ENCODE results near the gene KDM2A.

KDM2A gene

DNA sequence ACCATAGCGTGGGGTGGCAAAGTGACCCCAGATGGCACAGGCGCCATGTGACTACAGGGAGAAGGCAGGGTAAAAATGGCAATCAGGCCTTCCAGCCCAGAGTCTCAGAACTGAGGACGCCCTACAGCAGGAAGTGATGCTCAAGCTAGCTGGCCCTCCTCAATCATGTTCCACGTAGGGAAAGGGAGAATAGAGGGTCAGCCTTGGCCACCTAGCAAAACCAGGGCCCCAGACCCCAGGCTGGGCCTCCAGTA is 169.1 kb downstream of the KDM2A start:
- no peak for DNase-seq

DNA sequence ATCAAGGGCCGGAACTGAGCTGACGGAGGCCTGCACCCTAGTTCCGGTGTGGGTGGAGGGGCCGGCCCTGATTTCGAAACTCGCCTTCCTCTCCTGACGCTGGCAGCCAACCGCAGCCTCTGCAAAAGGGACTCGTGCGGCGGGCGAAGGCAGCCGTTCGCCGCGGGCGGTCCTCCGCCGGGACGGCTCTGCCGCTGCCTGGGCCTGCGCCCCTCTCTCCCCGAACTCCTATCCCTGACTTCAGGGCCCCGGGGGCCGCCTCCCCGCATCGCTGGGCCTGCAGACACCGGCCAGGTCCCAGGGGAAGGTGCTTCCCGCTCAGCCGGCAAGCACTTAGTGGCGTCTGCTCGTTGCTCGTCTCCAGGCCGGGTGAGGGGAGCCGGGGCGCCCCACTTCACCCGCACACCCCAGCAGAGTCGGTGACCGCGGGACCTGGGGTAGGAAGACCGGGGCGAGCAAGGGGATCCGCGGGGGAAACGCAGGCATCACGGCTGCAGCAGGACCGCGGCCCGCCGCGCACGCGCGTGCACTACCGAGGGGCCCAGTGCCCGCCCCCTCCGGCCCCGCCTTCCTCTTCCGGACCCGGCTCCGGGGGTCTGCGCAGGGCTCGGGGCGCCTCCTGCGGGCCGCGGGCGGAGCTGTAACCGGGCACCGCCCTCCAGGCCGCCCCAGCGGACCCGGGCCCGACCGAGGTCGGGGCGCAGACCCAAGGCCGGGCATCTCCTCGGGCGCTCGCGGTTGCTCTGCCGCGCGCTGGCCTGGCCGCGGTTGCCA is 169.6 kb downstream of the KDM2A start:
- peak; percentile 80 for DNase-seq

DNA sequence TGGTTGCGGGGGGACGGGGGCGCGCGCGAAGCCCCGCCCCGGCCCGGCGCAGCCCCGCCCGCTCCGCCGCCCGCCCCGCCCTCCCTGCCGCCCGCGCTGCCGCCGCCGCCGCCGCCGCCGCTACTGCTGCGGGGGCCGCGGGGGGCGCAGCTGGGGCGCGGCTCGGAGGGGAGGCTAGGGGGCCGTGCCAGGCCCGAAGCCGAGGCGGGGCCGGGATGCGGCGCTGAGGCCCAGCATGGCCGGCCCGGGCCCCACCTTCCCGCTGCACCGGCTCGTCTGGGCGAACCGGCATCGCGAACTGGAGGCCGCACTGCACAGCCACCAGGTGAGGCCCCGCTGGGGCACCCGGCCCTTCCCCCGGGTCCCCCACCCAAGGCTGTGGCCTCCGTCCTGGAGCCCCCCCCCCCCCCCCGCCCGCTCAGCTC is 170.2 kb downstream of the KDM2A start, which contains the start of gene ANKRD13D:
Gene ANKRD13D, plus strand, starts transcription at position 78 of the 425 bp plus-strand sequence. Its CDS starts 158 bp downstream, at position 236.
- no peak for DNase-seq

DNA sequence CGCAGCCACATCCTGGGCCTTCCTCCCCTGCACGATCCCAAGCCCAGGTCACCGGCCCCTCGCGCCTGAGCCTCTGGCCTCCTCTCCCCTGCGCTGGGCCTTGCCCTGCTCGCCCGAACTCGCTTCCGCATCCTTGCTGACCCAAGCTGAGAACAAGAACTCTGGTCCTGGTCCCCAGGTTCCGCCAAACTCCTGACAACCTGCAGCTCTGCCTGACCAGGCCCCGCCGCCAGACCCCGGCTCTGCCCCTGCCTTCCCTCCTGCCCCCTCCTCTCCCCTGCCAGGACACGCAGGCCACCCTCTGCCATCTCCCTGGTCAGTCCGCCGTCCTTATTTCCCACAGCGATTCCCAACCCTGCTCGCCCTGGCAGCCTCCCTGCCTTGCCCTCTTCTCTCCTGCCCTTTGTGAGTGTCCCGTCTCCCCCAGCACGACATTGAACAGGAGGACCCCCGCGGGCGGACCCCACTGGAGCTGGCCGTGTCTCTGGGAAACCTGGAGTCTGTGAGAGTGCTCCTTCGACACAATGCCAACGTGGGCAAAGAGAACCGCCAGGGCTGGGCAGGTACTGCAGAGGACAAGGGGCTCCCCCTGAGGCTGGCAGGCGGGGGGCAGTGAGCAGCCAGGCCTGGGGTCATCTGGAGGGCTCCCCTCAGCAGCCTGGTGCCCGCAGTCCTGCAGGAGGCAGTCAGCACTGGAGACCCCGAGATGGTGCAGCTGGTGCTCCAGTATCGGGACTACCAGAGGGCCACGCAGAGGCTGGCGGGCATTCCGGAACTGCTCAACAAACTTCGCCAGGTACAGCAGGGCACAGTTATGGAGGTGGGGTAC is 170.8 kb downstream of the KDM2A start:
- DNase-seq: no peak

DNA sequence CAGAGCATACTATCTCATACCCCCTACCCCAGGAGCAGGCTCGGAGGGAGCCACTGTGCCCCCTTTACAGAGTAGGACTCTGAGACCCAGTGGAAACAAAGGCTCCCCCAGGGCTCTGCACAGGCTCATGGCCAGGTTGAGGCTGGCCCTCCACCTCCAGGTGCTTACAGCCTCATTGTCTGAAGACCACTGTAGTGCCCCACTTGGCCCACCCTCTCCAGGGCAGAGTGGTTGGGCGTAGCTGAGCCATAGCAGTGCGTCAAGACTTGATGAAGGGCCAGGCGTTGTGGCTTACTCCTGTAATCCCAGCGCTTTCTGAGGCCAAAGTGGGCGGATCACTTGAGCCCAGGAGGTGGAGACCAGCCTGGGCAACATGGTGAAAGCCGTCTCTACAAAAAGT is 171.7 kb downstream of the KDM2A start:
- no peak for DNase-seq

DNA sequence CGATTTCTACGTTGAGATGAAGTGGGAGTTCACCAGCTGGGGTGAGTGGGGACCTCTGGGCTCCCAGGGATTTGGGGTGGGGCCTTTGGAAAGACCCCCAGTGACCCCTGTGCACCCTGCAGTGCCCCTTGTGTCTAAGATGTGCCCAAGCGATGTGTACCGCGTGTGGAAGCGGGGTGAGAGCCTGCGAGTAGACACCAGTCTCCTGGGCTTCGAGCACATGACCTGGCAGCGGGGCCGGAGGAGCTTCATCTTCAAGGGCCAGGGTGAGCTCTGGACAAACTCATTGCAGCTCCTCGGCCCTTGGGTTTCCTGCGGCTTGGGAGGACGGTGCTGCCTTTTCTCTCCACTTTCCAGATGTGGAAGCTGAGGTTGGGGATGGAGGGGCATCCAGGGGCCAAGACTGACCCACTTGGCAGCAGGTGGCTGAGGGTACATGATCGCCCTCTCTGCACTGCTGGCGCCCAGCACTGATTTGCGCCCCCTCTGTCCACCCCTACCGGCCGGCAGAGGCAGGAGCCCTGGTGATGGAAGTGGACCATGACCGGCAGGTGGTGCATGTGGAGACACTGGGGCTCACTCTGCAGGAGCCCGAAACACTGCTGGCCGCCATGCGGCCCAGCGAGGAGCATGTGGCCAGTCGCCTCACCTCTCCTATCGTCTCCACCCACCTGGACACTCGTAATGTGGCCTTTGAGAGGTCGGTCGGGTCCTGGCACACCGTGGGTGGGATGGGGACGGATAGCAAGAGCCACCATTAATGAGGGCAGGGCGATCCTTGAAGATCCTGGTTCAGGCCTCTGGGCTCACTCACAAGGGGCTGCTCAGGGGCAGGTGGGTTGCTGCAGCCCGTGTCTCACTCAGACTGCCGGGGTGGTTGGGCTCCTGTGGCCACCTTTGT is 172.7 kb downstream of the KDM2A start:
- no peak for DNase-seq

DNA sequence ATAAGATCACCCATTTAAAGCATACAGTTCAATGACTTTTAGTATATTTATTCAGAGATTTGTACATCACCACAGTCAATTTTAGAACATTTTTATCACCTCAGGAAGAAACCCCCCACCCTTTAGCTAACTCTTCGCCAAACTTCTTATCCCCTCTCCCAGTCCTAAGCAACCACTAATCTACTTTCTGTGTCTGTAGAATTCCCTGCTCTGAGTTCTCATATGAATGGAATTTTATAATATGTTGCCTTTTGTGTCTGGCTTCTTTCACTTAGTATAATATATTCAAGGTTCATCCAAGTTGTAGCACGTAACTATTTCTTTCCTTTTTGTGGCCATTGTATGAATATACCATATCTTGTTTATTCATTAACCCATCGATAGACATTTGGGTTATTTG is 173.6 kb downstream of the KDM2A start:
- no peak for DNase-seq

DNA sequence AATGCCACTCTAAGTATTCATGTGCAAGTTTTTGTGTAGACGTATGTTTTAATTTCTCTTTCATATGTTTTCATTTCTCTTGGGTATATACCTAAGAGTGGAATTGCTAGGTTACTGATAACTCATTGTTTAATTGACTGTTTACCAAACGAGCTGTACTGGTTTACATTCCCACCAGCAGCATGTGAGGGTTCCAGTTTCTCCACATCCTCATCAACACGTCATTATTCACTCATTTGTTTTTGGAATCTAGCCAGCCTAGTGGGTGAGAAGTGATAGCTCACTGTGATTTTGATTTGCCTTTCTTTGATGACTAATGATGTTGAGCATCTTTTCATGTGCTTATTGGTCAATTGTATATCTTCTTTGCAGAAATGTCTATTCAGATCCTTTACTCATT is 174.0 kb downstream of the KDM2A start:
- no peak for DNase-seq

DNA sequence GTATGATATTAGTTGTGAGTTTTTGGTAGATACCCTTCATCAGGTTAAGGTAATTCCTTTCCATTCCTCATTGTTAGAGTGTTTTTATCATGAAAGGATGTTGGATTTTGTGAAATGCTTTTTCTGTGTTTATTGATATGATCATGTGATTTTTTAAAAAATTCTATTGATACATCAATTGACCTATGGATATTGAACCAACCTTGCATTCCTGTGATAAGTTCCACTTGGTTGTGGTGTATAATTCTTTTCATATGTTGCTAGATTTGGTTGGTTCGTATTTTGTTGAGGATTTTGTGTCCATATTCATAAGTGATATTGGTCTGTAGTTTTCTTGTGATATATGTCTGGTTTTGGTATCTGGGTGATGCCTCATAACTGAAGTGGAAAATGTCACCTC is 176.8 kb downstream of the KDM2A start:
- DNase-seq: no peak

DNA sequence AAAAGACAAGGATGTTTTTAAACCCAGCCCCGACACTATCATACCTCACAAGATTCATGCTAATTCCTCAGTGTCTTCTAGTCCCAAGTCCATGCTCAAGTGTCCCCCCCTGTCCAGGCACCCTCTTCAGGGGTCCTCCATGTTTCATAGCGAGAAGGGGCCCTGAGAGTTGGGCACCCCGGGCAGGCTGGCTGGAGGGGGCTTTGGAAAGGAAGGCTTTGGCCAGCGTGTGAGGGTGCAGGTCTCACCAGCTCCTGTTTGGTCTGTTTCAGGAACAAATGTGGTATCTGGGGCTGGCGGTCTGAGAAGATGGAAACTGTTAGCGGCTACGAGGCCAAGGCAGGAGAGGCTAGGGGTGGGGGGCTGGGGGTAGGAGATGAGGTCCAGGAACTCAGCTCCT is 179.7 kb downstream of the KDM2A start:
- DNase-seq: no peak

DNA sequence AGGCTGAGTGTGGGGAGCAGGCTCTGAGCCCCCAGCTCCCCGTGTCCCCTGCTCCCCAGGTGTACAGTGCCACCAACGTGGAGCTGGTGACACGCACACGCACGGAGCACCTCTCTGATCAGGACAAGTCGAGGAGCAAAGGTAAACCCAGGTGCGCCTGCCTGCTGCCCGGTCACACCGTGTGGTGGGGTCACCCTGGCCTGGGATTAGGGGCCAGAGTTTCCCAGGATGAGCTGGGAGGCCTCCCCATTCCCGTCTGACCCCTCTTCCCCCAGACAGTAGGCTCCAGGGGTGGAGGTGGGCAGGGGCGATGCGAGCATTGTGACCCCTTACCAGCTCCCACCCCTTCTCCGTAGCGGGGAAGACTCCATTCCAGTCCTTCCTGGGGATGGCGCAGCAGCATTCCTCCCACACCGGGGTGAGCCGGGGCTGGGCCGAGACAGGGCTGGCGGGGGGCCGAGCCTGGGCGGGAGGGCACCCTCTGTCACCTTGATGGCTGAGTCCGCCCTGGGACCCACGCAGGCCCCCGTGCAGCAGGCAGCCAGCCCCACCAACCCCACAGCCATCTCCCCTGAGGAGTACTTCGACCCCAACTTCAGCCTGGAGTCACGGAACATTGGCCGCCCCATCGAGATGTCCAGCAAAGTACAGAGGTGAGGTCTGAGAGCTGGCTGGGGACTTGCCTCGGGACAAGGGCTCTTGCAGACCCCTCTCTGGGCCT is 180.6 kb downstream of the KDM2A start:
- DNase-seq: no peak

DNA sequence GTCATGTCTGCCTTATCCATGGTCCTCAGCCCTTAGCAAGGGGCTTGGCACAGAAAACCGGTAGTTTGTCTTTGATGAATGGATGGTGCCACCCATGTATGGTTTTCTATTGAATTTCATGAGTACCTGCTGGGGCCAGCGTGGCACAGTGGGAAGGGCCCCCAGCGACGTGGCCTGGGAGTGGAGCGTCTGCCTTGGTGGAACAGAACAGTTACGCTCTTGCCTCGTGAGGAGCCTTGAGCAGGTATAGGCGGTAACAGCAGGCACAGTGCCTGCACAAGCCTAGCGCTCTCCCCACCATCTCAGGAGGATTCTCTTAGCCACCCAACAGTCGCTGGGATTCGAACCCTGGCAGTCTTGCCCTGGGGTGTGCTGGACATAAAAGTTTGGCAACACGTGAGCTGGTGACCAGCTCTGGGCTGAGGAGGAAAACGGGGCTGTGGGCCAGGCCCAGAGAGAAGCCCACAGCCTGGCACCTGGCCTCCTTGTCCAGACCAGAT is 181.2 kb downstream of the KDM2A start:
- no peak for DNase-seq

DNA sequence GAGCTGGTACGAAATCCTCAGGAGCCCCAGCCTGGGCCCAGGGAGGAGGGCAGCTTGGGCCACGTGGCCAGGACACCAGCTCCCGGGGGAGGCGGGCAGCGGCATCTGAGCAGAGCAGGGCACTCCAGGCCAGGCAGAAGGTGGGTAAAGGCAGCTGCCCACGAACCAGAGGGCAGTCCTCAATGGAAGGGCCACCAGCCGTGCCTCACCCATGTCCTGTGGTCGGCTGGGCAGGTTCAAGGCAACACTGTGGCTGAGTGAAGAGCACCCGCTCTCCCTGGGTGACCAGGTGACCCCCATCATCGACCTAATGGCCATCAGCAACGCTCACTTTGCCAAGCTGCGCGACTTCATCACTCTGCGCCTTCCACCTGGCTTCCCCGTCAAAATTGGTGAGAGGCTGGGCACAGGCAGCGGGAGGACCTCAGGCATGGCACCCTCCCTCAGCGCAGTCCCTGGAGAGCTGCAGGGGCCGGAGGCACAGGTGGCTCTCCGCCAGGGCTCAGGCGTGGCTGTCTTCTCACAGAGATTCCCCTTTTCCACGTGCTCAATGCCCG is 181.8 kb downstream of the KDM2A start:
- no peak for DNase-seq

DNA sequence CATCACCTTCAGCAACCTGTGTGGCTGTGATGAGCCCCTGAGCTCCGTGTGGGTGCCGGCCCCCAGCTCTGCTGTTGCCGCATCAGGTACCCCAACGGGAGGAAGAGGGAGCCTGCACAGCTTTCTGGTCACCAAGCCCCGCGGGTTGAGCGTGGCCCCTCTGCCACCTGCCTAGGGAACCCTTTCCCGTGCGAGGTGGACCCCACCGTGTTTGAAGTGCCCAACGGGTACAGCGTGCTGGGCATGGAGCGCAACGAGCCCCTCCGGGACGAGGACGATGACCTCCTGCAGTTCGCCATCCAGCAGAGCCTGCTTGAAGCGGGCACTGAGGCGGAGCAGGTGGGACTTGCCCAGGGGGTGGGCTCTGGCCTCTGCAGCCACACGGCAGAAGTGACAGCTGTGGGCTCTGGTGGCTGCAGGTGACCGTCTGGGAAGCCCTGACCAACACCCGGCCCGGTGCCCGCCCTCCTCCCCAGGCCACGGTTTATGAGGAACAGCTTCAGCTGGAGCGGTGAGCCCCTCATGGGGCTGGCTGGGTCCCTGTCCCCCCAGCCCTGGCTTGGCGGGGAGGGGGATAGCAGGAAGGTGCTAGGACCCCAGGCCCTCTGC is 182.4 kb downstream of the KDM2A start:
- no peak for DNase-seq

DNA sequence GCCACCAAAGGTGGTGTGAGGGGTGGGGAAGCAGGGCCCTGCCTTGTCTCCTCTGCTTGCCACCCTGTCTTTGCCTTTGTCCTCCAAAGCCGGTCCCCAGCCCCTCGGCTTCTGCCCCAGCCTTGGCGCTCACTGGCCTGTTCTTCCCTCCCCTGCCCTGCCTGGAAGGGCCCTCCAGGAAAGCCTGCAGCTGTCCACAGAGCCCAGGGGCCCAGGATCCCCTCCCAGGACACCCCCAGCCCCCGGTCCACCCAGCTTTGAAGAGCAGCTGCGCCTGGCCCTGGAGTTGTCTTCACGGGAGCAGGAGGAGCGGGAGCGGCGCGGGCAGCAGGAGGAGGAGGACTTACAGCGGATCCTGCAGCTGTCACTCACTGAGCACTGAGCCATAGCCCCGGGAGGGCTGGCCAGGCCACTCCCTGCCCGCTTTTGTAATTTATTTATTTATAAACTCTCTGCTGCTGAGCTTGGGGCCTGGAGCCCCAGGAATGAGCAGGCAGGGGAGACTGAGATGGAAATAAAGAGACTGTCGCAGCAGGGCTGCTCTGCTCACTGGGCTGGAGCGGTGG is 183.0 kb downstream of the KDM2A start:
- no peak for DNase-seq

DNA sequence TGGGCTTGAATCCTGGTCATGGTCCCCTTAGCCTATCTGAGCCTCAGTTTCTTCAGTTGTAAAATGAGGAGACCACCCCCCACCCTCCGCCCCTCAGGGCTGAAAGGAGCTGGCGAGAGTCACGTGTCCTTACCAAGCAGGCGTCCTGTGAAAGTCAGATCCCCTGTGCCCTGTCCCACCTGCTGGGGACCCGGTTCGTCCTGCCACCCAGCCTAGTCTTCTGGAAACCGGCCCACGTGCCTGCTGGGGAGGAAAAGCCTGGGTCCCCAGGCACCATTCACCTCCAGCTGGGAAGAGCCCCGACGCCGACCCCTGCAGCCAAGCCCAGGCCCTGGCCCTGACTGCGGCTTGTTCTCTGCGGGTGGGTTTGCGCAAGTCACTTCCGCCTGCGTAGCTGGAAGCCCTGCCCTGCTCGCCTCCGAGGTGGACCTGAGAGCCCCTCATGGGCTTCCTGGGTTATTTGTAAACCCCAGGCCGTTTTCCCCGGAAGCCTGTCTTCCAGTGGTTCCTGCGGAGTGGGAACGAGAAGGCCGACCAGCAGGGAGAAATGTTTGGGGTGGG is 183.6 kb downstream of the KDM2A start:
- no peak for DNase-seq

DNA sequence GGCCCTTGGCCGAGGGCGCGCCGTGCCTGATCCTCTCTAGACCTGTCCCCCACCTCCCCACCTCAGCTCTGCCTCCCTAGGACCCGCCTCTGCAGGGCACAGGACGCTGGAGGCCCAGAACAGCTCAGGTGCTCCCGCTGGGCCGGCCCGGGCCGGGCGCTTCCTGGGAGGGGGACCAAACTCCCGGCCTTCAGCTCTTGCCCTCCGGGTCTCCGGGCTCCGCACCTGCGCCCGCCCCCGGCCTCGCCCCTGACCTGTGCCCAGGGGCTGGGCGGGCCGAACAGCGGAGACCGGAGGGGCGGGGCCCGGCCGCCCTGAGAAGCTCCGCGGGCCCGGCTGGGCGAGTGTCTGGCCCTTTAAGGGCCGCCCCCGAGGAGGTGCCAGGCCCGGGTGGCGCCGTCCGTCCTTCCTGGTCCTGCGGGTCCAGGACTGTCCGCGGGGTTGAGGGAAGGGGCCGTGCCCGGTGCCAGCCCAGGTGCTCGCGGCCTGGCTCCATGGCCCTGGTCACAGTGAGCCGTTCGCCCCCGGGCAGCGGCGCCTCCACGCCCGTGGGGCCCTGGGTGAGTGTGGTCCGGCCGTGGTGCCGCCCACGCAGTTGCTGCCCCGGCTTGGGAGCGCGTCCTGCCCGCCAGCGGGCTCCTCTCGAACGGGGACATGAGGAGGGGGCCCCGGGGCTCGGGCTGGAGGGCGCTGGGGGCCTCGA is 184.2 kb downstream of the KDM2A start, which contains the start of gene SSH3:
Gene SSH3, plus strand, starts transcription at position 399 of the 703 bp plus-strand sequence. Its CDS starts 96 bp downstream, at position 495.
- peak; percentile 21 for DNase-seq

DNA sequence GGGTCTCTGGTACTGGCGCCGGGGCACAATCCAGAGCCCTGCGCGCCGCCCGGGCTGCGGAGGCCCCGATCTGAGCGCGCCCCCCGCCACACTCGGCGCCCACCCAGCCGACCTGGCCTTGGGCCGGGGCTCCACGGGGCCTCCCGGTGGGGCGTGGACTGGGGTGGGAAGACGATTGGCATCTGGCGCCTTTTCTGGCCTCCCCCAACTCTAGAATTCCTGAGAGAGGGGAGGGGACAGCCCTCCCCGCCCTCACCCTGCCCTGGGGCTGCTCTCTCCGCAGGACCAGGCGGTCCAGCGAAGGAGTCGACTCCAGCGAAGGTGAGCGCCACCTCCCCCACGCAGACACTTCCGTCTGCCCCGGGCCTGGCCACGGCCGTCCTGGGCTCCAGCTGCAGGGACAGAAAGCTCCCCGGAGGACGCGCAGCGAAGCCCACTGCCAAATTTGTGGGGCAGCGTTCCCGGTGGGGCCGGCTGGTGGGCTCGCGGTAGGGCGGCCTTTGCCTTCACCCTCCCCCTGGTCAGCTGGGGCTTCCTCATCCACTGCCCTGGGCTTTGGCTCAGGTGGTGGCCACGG is 184.9 kb downstream of the KDM2A start:
- DNase-seq: no peak

DNA sequence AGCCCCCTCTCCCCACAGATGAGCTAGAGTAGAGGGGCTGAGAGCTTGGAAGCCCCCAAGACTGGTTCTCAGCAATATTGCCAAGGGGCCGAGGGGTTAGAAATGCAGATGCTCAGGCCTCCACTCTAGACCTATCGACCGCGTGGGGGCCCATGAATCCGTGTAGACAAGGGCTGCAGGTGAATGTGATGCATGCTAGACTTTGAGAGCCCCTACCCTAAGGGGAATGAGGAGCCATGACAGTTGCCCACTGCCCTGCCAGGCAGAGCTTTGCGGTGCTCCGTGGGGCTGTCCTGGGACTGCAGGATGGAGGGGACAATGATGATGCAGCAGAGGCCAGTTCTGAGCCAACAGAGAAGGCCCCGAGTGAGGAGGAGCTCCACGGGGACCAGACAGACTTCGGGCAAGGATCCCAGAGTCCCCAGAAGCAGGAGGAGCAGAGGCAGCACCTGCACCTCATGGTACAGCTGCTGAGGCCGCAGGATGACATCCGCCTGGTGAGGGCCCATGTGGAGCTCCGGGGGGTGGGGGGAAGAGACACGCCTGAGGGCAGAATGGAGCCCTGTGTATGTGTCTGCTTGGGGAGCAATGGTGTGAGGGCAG is 185.5 kb downstream of the KDM2A start:
- no peak for DNase-seq
